ENCODE data around the gene PHYHIPL.
"Not testable (repeated sequence)": the region's sequence is repeated elsewhere in the genome, so short reads cannot be mapped to it uniquely, and the experiment has no call there.

Gene PHYHIPL

DNA sequence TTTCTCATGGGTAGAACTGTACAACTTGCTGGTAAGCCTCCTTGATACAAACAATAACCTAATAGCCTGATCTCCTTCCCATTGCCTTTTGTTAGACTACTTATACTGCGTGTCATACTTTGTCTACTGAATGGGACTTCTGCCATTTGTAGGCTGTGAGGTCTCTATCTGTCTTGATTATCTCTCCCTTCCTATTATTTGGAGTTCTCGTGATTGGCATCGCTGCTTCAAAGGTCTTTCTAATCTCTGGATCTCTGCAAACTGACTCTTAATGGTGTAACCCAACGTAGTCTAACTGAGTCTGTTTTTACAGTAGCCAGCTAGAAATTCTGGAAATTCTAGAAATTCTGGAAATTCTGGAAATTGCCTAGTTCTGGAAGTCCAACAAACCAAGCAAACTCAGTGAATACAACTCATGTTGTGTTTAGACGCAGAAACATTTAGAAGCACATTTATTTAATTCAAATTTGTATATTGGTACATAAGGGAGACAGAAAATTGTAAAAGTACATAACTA lies 29.8 kb downstream of the PHYHIPL start:
- no peak for DNase-seq

DNA sequence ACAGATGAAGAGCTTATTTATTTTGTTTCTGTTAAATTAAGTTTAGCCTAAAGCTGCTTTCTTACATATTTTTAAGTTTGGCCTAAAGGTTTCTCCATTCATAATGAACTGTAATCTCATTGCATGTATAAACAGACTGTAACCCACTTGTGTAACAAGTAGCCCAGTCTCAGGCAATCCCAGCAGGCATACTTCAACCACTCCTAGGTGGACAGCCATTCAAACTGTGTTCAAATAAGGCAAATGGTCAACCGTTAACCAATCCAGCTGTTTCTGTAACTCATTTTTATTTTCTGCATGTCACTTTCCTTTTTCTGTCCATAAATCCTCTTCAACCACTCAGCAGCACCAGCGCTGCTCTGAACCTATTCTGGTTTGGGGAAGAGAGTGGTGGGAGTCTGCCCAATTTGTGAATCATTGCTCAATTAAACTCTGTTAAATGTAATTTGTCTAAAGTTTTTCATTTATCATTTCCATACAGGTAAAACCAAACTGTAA lies 35.9 kb downstream of the PHYHIPL start:
- no peak for DNase-seq

DNA sequence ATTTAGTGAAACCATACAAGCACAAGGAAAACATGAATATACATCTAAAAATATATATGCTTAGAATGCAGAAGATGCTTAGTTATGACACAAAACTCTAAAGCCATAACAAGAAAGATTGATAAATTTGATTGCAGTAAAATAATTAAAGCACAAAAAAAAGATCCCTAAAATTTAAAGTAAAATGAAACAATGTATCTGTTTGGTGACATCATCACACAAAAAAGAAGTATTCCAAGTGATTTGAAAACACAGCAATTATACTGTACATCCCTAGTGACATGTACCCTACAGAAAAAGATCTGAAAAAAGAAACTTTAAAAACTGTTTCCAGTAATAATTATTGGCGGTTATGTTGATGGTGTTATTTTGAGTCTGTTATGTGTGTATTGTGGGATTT lies 37.7 kb downstream of the PHYHIPL start:
- no peak for DNase-seq

DNA sequence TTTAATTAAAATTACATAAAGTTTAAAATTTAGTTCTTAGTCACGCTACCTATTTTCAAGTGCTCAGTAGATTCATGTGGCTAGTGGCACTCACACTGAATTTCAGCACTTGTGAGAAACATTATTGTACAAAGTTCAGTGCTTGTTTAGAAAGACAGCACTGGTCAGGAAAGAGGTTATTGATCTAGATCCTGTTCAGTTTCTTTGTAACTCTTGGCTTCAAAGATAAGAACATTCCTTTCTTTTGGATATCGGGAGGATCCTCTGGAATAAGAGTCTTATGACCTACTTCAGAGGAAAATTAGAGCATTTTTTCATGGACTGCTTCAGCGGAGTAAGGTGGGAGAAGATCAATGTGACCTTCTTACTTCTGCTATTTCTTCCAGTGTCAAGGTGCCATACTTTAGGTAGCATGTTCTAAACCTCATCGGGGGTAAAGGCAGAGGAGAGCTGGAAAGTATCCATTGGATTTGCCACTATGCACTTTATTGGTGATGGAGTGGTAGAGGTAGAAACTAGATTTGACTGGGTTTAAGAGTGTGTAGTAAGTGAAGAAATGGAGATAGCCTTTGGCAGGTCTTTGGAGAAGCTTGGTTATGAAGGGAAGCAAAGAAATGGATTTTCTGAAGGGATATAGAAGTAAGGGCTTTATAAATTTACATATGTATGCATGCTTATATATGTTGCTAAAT lies 39.9 kb downstream of the PHYHIPL start:
- DNase-seq, result no peak

DNA sequence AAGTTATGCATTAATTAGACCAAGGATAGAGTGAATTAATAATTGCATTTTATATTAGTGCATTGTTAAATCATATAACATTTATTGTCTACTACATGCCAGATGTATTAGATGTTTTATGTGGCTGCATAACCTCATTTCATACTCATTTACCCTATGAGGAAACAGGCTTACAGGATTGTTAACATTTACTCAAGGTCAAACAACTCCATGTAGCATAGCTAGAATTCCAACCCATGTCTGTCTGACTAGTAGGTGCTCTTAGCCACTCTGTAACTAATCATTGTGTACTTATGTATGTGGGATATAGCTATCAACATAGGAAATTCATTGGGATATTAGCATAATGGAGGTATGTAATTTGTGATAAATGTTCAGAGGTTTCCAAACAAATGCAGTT lies 46.3 kb downstream of the PHYHIPL start:
- DNase-seq, result no peak

DNA sequence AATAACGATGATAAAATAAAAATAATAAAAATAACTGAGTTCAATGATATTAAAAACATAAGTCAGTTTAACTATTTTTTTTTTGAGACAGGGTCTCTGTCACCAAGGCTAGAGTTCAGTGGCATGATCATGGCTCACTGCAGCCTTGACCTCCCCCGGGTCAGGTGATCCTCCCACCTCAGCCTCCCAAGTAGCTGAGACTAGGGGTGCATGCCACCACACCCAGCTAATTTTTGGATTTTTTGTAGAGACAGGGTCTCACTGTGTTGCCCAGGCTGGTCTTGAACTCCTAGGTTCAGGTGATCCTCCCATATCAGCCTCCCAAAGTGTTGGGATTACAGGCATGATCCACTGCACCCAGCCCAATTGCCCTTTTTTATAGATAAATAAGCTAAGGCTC lies 47.2 kb downstream of the PHYHIPL start:
- DNase-seq, result not testable (repeated sequence)

DNA sequence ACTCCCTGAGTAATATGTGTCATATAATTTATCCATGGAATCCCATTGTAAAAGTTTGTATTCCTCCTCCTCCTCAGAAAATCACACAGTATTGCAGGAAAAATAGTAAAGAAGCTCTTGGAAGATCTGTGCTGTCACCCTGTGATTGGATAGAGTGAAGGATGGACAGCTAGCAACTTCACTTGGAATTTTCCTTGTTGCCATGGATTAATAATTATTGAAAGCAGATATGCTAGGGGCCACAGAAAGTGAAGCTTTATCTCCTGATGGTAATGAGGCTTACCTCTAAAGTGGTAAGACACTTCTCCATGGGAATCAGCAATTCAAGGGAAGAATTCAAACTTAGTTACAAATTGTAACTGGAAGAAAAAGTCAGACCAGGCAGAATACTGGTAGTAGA lies 48.8 kb downstream of the PHYHIPL start:
- DNase-seq, result no peak

DNA sequence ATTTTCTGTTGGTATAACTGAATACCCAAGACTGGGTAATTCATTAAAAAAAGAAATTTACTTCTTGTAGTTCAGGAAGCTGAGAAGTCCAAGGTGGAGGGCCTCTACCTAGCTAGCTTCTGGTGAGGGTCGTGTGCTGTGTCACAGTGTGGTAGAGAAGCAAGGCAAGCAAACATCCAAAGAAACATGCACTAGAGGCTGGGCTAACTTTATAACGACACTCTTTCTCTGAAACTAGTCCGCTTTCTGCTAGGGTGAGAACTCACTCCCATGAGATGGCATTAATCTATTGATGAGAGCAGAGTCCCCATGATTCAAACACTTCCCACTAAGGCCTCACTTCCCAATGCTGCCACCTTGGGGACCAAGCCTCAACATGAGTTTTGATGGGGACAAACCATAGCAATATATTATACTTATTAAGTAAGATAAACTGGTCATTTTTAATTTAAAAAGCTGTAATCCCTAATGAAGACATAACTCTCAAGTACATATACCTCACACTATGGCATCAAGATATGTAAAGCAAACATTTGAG lies 50.8 kb downstream of the PHYHIPL start:
- no peak for DNase-seq

DNA sequence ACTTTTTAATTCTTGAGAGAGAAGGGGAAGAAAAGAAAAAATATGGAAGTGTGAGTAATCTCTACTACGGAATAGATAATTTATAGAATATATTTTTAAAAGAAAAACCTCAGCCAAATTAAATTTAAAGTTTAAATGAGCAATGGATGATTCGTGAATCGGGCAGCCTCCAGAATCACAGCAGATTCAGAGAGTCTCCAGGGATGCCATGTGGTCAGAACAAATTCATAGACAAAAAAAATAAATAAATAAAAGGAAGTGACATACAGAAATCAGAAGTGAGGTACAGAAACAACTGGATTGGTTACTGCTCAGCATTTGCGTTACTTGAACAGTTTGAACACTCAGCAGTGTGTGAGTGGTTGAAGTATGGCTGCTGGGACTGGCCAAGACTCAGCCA lies 53.0 kb downstream of the PHYHIPL start:
- DNase-seq, result no peak

DNA sequence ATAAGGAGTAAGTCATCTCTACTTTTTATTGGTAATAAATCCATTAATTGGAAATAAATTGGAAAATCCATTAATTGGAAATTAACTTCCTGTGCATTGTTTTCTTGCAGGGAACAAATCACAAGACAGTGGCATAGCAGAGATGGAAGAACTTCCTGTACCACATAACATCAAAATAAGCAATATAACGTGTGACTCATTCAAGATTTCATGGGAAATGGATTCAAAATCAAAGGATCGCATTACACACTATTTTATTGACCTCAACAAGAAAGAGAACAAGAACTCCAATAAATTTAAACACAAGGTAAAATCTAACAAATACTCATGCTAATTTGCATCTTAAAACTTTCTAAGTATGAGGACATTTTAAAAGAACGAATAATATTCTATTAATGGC lies 57.8 kb downstream of the PHYHIPL start:
- DNase-seq, result no peak

DNA sequence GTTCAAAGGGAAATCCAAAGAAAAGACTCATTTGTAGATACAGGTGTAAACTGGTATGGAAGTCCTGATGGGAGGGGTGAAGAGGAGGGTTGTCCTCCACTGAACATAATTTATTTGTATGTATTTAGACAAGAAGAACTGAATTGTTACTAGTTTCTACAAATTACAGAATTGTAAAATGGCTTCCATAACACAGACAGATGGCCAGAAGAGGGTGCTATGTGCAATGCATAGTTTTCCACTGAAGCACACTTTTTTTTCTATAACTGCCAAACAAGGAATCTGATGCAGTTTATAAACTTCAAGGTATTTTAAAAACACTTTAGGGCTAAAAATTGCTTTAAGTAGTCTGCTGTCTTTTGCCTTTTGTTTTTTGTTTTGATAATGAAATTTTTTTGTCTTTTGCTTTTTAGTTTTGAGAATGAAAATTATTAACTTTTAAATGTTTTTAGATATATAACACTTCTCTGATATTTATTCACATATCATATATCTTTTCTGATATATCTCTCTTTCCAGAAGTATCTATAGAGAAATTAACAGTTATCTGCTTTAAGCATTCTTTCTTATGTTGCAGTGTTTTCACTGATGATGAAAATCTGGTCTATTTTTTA lies 58.5 kb downstream of the PHYHIPL start:
- DNase-seq, result no peak

DNA sequence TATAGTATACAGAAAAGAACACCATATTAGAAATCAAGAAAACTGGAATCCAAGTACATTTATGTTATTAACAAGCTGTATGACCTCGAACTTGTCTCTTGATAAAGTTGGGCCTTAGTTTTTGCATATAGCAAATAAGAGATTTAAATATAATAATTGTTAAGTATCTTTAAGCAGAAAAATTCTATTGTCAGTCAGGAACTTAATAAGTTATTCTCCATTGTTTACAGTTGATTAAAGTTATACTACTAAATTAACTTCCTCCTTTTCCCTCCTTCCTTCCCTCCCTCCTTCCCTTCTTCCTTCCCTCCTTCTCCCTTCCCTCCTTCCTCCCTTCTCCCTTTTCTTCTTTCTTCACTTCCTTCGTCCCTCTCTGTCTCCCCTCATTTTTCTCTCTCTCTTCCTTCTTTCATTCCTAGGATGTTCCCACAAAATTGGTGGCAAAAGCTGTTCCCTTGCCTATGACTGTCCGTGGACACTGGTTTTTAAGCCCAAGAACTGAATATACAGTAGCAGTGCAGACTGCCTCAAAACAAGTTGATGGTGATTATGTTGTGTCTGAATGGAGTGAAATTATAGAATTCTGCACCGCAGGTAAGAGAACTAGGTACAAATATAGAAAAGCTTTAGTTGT lies 59.7 kb downstream of the PHYHIPL start:
- DNase-seq, result no peak

DNA sequence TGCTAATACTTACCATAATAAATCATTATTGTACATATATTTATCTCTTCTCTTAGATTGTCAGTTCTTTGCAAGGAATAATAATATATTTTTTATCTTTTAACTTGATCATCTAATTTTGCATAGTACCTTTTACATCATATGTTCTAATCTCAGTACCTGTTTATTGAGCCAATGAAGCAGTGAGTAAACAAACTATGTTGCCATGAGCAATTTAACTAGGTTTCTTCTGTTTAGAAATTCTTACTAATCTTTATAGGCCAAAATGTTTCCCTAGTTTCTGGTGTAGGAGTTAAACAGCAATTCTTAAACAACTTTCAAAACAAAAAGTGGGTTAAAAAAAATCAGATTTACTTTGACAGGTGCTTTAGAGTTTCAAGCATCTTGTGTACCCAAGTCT lies 61.3 kb downstream of the PHYHIPL start:
- no peak for DNase-seq

DNA sequence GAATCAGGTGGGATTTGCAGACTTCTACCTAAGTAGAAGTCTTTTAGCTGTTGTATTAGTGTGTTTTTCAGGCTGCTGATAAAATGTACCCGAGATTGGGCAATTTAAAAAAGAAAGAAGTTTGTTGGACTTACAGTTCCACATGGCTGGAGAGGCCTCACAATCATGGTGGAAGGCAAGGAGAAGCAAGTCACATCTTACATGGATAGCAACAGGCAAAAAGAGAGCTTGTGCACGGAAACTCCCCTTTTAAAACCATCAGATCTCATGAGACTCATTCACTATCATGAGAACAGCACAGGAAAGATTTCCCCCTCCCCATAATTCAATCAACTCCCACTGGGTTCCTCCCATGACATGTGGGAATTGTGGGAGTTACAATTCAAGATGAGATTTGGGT lies 62.7 kb downstream of the PHYHIPL start:
- DNase-seq, result not testable (repeated sequence)

DNA sequence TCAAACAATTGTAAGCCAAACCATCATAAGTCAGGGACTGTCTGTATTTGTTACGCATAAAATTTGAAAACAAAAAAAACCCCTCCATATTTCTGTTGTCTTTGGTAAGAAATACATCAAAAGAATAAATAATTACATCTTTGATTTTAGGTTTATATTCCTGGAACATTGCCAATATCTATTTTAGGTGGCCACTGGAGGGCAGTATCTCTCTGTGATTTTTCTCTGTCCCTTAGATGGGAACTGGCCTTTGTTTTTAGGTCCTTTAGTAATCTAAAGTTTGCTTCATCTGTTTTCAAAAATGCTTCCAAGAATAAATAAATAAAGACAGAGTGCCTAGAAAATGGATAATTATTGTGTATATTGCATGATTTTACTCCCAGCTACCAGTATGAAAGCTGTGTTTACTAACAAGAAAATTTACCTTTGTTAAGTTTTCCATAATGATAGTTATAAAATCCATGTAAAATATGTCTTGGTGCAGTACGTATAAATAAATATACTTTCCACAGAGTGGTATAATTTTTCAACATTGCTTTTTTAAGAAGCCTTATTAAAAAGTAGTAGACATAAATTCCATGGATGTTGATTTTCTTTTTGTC lies 64.2 kb downstream of the PHYHIPL start:
- no peak for DNase-seq

DNA sequence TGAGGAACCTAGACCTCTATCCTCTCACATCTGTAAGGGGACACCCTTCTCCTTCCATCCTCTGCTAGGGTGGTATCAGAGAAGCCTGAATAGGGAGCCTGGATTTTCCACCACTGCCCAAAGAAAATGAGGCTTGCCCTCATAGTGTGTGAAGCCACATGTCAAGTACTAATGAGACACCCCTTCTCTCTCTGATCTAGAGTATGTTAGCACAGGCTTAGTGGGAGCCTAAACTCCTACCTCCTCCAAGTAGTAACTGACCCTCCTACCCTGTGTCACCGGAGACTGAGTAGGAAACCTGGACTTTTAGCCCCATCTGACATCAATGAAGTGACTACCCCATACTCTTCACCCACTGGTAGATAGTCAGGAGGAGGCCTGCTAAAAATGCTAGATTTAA lies 65.6 kb downstream of the PHYHIPL start:
- DNase-seq, result no peak

DNA sequence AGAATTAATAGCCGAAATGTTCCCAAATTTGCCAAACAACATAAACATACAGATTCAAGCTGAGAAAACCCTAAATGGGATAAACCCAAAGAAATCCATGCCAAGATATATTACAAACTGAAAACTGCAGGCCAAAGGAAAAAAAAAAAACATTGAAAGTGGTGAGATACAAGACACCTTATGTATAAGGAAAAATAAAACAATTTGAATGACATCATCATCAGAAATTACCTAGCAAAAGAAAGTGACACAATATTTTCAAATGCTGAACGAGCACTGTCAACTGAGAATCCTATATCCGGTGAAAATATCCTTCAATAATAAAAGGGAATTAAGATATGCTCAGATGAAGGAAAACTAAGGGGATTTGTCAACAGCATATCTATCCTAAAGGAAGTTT lies 66.5 kb downstream of the PHYHIPL start:
- no peak for DNase-seq

DNA sequence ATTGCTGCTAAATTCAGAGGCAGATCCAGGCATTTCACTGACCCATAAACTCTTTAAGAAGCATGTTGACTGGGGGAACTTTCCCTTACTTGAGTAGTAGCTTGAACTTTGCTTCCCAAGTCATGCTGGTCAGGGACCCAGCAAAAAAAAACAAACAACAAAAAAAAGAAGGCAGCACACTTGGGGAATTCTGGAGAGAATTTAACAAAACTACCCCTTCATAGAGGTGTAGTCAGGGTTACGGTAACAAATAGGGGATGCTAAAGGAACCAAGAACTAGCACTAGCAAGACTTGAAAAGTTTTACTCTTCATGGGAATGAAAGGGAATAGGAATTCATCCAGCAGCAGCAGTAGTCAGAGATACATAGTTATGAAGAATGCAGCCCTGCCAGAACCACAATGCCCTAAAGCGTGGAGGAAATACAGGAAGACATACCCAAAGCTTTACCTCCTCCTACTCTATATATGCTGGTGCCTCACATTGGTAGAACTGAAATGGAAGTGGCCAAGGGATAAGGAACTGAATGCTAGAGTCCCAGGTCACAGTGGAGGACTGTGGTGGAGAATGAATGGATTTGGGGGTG lies 67.3 kb downstream of the PHYHIPL start:
- no peak for DNase-seq

DNA sequence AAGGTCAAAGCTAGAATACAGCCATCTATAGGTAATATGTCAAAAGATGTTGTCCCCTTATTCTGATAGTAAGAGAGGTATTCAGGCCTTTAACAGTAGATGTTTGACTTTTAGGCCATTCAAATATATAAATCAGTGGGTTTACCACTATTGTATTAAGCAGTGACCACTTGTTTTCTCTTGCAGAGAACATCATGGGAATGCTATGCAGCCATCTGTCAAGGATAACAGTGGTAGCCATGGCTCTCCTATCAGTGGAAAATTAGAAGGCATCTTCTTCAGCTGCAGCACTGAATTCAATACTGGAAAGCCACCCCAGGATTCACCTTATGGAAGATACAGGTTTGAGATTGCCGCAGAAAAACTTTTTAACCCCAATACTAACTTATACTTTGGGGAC lies 68.4 kb downstream of the PHYHIPL start:
- DNase-seq, result no peak

DNA sequence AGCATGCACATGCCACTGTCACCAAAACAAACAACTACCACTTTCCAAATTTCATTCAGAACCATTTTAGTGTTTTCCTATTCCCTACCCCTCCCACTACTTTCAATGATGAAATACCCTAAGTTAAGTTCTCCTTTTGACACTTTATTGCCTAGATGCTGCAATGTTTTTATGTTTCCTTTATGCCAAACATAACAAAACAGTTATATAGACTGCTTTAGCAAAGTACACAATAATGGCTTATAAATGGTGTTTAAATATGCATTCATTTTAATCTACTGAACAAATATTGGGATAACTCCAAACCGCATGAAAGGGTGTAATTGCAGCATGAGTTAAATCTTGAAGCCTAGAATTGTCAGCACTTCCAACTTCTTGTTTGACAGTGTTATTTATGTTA lies 69.2 kb downstream of the PHYHIPL start:
- no peak for DNase-seq

DNA sequence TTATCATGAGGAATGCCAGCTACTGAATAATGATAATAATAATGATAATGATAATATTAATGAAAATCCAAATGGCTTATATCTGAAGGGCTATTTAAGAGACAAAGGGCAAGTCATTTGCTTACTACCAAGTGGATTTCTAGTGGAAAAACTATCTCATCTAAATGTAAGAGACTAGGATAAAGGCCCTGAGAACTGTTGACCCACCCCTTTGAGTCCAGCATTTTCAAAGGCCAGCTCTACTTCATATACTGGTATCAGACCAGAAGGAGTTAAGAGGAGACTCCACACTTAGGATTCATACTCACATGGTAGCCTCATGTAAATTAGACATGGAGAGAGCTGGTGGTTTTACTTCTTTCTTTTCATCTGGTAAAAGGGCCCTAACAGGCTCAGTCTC lies 76.0 kb downstream of the PHYHIPL start:
- no peak for DNase-seq

DNA sequence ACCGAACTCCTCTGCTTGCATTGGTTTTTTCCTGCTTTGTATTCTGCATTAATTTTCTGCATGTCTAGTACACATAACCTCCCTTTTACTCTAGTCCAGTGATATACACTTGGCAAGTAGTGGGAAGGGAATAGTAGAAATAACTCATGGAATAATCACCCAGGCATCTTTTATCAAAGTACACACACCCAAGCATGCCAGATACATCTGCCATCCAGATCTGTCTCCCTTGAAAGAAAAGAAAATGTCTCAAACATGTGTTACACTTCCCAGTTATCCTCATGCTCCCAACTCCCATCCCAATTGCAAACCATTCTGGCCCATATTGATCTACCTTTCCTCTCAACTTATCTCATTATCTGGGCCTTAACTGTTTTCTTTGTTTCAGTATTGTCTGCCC lies 79.0 kb downstream of the PHYHIPL start:
- no peak for DNase-seq

DNA sequence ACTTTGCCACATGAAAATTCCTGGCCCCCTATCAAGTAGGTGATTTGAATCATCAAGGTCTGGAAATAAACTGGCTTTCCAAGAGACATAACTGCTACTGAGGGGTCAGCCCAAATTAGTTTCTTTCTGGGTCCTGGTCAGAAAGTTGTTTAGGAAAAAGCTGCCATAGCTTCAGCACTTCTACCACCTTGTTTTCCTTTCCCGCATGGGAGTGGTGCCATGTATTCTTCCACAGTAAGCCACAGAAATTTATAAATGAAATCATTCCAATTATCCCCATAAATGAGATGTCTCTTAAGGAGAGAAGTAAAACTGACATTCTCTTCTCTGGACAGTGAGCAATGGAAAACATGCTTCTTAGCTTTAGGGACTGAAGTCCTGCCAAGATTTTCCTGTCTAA lies 80.8 kb downstream of the PHYHIPL start:
- DNase-seq, result no peak

Data from CD4-positive, alpha-beta T cell treated with Interleukin-21 for 1 hour (primary cell).